ENCODE data around the gene KDM1B.
"Not testable (repeated sequence)": the region's sequence is repeated elsewhere in the genome, so short reads cannot be mapped to it uniquely, and the experiment has no call there.

KDM1B gene

DNA sequence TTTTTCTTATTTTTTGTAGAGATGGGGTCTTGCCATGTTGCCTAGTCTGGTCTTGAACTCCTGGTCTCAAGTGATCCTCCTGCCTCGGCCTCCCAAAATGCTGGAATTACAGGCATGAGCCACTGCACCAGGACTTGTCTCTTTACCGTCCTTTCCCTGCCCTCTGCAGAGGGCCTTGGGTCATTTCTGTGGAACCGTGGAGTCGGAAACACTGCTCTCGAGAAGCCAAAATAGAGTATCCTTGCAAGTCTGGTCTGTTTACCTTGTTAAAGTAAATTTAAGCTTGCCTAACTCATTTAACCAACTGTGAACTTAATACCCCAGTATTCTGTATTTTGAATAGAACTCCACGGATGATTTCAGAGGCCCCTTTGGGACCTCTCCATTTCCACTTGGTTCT lies 51.4 kb downstream of the KDM1B start:
- no peak for DNase-seq (ENCODE audit: extremely low read depth, low read depth)
- TF ChIP-seq, protein P1, sequence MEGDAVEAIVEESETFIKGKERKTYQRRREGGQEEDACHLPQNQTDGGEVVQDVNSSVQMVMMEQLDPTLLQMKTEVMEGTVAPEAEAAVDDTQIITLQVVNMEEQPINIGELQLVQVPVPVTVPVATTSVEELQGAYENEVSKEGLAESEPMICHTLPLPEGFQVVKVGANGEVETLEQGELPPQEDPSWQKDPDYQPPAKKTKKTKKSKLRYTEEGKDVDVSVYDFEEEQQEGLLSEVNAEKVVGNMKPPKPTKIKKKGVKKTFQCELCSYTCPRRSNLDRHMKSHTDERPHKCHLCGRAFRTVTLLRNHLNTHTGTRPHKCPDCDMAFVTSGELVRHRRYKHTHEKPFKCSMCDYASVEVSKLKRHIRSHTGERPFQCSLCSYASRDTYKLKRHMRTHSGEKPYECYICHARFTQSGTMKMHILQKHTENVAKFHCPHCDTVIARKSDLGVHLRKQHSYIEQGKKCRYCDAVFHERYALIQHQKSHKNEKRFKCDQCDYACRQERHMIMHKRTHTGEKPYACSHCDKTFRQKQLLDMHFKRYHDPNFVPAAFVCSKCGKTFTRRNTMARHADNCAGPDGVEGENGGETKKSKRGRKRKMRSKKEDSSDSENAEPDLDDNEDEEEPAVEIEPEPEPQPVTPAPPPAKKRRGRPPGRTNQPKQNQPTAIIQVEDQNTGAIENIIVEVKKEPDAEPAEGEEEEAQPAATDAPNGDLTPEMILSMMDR (IDR thresholded peaks at IDR 0.05; ENCODE audit: low read depth, low read length, missing control alignments): no peak
- no peak overlapping the region for H3K4me3 ChIP-seq (replicated peaks; ENCODE audit: low read depth, low read length)

GRCh38 chr6:18207438-18207837 lies 52.2 kb downstream of the KDM1B start:
- TF ChIP-seq, protein P1 (IDR thresholded peaks at IDR 0.05; ENCODE audit: low read depth, low read length, missing control alignments): no peak
- no peak for DNase-seq (ENCODE audit: extremely low read depth, low read depth)
- H3K4me3 ChIP-seq (replicated peaks; ENCODE audit: low read depth, low read length): no peak overlapping the region

DNA sequence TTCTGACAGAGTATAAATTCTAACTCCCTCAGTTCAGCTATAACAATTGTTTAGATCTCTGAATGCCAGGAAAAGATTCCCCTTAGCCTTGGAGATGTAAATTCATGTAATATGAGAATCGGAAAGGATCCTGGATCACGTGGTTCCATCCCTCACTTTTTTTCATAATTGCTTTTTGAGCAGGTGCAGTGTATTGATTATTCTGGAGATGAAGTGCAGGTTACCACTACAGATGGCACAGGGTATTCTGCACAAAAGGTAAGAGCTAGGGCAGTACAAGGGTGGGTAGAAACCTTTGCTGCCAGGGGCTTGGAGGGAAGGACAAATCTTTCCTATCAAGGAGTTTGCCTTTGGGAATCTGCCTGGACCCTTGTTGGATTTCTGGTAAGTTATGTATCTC lies 52.7 kb downstream of the KDM1B start:
- TF ChIP-seq, protein P1 (IDR thresholded peaks at IDR 0.05; ENCODE audit: low read depth, low read length, missing control alignments): no peak
- no peak for DNase-seq (ENCODE audit: extremely low read depth, low read depth)

GRCh38 chr6:18208778-18209177 lies 53.6 kb downstream of the KDM1B start:
- DNase-seq (ENCODE audit: extremely low read depth, low read depth); H3K4me3 ChIP-seq (replicated peaks; ENCODE audit: low read depth, low read length): not testable (repeated sequence)

More for the DNA sequence above, 52.7 kb downstream of the KDM1B start:
- no peak overlapping the region for H3K4me3 ChIP-seq (replicated peaks; ENCODE audit: low read depth, low read length)

DNA sequence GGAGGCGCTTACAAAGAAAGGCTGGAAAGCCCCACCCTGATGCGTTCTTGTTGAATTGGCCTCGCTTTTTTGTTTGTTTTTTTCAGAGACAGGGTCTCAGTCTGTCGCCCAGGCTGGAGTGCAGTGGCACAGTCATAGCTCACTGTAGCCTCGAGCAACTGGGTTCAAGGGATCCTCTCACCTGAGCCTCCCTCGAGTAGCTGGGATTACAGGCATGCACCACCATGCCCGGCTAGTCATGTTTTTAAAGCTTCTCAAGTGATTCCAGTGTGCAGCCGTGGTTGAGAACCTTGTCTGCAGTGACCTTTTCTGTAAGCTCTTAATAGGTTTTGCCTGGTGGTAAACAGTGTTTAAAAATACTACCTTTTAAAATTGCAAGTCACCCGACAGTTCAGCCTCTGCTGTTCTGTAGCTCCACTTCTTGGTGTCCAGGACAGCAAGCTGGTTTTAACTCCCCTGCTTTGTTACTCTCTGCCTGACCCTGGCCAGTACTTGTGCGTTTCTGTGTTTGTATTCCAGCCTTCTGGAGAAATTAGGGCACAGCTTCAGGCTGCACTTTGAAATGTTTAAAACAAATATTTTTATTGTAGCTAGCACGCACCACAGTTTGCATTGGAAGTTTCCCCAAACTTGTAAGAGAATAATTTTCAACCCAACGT lies 54.4 kb downstream of the KDM1B start:
- TF ChIP-seq, protein P1 (IDR thresholded peaks at IDR 0.05; ENCODE audit: low read depth, low read length, missing control alignments): no peak
- H3K4me3 ChIP-seq (replicated peaks; ENCODE audit: low read depth, low read length): no peak overlapping the region
- no peak for DNase-seq (ENCODE audit: extremely low read depth, low read depth)

- no peak overlapping the region for H3K4me3 ChIP-seq (replicated peaks; ENCODE audit: low read depth, low read length)
- TF ChIP-seq, protein P1 (IDR thresholded peaks at IDR 0.05; ENCODE audit: low read depth, low read length, missing control alignments): no peak
- DNase-seq (ENCODE audit: extremely low read depth, low read depth): no peak
Observed at GRCh38 chr6:18210707-18211106, 55.5 kb downstream of the KDM1B start.

DNA sequence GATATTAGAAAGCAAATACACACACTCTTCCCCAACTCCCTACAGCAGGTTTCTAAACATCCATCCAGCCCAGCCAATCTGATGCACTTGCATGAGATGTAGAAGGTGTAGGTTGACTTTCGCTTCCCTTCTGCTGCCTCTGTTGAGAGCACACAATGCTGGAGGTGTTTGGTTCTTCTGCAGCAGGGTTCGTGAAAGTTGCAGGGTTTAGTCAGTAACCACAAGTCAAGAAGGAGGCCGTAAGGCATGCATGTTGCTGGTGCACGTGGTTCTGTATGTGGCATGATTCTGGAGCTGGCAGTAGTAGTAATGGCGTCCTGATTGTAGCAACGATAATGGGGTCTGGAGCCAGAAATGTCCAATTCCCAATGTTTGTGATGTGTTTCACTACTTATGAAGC lies 56.1 kb downstream of the KDM1B start:
- DNase-seq (ENCODE audit: extremely low read depth, low read depth): no peak
- H3K4me3 ChIP-seq (replicated peaks; ENCODE audit: low read depth, low read length): no peak overlapping the region
- TF ChIP-seq, protein P1 (IDR thresholded peaks at IDR 0.05; ENCODE audit: low read depth, low read length, missing control alignments): no peak
